ENCODE results near the gene LAMB1.
"Not testable (repeated sequence)": the region's sequence is repeated elsewhere in the genome, so short reads cannot be mapped to it uniquely, and the experiment has no call there.

Gene LAMB1

DNA sequence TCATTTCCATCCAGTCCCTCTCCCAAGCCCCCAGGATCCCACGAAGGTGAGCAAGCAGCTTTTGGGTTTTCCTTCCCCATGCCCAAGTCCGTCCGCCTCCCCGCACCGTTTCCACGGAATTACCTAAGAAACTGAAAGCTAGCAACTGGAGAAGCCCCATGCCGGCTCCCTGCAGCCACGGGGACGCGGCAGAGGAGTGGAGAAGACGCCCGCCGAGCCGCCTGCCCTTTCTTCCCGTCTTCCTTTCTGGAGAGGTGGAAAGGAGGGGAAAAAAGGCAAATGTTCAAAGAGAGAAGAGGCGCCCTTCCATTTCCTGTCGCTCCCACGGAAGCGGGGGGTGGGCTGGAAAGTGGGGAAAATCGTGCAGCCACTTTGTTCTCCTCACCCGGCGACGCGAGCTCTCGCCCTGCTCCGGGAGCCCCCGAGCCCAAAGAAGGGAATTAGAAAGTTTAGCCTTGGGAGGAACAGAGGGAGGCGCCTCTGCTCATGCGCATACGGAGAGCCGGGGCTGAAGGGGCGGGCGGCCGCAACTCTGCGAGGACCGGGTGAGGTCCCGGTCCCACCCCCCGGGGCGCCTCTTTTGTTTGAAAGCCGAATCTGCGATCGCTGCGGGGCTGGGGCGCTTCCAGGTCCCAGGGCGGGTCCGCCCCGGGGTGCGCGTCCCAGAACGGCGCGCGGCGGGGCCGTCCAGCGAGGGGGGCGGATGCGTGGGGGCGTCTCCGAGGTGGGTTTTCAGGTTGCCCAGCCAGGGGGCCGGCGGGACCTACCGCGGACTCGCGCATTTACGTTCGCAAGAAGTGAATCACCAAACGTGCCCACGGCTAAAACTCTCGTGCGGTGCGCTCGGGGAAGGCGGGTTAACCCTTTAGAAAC is at the start of gene LAMB1:
TSS of gene LAMB1 (minus strand) at position 436 of the 873 bp plus-strand sequence. CDS start at position 160, 276 bp downstream.
- DNase-seq (ENCODE audit: low read depth): peak; percentile 75

DNA sequence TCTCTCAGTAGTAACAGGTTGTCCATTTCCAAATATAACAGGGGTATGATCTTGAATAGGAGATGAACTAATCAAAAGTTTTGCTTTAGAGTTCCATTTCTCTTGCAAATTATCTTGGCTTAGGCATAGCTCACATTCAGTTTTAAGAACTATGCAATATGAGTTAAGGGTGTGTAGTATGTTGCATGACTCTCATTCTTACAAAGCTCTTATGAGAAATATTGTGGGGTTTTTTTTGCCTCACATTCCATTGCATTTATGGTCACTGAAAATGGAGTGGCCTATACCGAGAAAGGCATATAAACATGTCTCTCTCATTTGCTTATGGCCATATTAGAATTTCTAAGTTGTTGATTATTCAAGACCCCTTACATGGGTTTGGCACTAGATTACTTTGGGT is 48.5 kb upstream of the LAMB1 start:
- DNase-seq (ENCODE audit: low read depth): no peak

GRCh38 chr7:108049962-108050361 is 47.0 kb upstream of the LAMB1 start:
- DNase-seq (ENCODE audit: low read depth): no peak

DNA sequence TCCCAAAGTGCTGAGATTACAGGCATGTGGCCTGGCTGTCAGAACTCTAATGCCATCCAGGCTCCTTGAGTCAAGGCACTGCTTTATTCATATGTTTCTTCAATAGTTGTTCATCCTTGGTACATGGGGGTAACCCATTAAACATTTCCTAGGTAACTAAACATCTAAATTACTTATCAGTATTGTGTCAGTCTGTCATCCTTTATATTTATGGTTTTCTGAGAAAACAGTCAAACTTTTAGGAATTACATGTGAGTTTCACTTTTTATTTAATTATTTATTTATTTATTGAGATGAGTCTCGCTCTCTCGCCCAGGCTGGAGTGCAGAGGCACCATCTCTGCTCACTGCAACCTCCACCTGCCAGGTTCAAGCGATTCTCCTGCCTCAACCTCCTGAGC is 45.5 kb upstream of the LAMB1 start:
- no peak for DNase-seq (ENCODE audit: low read depth)

GRCh38 chr7:108046952-108047506 is 44.1 kb upstream of the LAMB1 start:
- no peak for DNase-seq (ENCODE audit: low read depth)

- peak; percentile 94 for DNase-seq (ENCODE audit: low read depth)
Measured at GRCh38 chr7:108045669-108046068, 42.7 kb upstream of the LAMB1 start.

DNA sequence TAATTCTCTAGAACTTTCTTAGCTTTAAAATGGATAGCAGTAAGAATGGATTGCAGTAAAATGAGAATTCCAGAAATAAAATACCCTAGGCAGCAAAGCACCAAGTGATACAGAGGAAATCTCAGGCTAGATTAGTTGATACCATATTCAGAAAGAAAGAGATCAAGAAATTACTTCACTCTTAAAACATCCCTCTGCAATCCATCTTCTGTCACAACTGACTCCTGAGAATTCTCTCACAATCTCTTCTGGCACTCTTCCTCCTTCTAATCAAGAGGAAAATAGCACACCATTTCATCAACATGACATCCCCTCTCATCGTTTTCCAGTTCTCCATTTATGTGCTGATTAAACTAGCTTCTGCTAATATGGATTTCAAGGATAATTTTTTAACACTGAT is 42.2 kb upstream of the LAMB1 start:
- peak; percentile 75 for DNase-seq (ENCODE audit: low read depth)

GRCh38 chr7:108044345-108044744 is 41.4 kb upstream of the LAMB1 start:
- DNase-seq (ENCODE audit: low read depth): no peak

DNA sequence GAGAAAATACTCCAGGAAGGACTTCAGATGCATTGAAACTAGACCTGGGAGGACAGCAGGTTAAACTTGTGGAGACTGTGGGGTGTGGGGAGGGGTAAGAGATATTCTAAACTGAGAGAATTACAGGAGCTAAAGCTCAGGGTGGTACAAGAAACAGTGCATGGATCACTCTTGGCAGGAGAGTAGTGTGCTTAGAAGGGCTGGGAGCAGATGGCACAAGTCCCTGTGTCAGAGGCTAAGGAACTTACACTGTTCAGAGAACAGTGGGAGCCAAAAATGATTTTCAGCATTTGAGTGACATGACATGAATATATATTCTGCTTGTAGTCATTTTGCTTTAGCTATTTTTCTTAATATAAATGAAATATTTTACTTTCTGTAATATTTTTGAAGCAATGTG is 36.0 kb upstream of the LAMB1 start:
- DNase-seq (ENCODE audit: low read depth): no peak

GRCh38 chr7:108037741-108038140 is 34.8 kb upstream of the LAMB1 start:
- no peak for DNase-seq (ENCODE audit: low read depth)

DNA sequence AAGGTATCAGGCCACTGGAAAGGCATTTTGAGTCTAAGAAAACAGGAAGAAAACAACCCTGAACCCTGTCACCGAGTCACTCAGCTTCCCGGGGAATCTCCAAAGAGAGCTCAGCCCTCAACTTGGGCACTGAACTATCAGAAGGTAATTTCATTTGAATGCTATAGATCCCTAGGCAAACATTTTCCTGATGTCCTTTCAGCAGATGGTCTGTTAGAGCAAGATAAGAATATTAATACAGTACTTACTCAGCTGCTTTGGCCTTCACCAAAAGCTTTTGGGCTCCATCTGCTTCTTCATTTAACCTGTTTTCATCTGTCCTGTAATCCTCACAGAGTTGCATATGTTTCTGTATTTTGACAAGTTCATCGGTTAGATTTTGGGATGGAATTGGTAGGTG is 34.2 kb upstream of the LAMB1 start:
- no peak for DNase-seq (ENCODE audit: low read depth)

DNA sequence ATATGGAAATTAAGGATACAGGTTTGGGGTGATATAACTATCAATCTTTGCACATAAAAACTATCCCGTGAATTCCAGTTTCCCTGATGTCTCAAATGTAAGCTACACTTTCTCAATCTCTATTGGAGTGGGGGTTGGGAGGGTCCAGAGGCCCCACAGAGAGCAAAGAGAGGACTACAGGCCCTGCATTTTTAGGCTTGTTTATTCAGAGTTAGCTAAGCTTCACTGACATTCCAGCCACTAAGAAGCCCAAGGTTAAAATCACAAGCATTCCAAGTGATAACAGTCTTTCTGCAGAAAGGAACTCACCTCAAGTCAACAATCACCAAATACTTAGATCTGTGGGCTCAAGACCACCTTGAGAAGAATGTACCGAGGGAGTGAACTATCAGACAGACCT is 31.6 kb upstream of the LAMB1 start:
- DNase-seq (ENCODE audit: low read depth): no peak

DNA sequence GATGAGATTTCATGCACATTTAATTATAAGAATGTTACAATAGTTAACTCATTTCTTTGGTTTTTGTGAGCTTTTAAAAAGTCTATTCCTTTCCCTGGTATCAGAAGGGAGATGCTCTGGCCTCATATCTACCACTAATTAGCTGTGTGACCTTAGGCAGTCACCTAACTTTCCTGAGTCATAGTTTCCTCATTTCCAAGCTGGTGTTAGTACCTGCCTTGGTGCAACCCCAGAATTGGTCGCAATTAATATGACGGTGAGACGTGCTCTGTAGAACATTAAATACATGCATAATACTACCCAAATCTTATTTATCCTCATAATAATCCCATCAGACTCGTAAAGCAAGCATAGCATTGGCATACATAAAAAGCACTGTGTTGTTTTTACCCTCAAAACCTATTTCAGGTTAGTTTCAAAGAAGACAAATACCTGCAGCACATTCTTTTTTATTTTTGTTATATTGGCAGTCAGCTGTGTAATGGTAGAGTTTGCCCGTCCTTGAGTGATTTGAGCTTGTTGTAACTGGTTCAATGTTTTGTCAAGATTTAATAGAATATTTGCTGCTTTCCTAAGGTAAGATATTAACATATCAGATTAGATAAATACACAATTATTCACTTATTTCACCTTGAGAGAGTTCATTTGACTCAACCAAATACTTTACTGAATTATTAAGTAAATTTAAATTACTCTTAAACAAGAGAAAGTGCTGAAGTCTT is 31.0 kb upstream of the LAMB1 start:
- no peak for DNase-seq (ENCODE audit: low read depth)

GRCh38 chr7:108033309-108033708 is 30.3 kb upstream of the LAMB1 start:
- DNase-seq (ENCODE audit: low read depth): not testable (repeated sequence)

GRCh38 chr7:108030516-108030915 is 27.6 kb upstream of the LAMB1 start:
- no peak for DNase-seq (ENCODE audit: low read depth)

DNA sequence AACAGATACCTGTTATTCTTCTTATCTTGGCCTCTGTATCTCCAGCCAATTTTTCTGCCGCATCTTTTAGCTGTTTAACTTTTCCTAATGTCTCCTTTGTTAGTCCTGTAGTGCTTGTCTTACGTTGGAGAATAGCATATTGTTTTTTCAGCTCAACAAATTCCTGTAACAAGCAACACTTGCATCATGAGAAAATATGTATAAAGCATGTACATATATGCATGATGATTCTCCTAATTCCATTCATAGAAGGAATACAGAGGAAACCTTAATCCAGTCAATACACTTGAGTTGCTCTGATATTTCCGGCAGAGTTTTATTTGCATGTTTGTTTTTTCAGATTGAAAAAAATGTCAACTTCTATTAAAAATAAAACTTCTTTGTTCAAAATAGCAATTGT is 26.1 kb upstream of the LAMB1 start:
- no peak for DNase-seq (ENCODE audit: low read depth)

DNA sequence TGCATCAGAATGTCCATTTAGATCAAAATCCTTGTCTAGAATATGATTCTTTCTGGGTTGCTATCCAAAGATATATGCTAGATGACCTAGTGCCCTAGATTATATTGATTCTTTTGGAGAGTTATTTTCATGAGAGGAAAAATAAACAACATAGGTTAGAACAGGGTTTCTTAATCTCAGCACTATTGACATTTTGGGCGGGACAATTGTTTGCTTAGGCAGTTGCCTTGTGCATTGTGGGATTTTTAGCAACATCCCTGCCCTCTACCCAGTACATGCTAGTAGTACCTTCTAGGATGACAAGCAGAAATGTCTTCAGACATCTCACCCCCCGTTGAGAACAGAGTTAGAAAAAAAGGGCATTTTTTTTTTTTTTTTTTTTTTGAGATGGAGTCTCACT is 25.1 kb upstream of the LAMB1 start:
- DNase-seq (ENCODE audit: low read depth): no peak

GRCh38 chr7:108027239-108027638 is 24.3 kb upstream of the LAMB1 start:
- no peak for DNase-seq (ENCODE audit: low read depth)

DNA sequence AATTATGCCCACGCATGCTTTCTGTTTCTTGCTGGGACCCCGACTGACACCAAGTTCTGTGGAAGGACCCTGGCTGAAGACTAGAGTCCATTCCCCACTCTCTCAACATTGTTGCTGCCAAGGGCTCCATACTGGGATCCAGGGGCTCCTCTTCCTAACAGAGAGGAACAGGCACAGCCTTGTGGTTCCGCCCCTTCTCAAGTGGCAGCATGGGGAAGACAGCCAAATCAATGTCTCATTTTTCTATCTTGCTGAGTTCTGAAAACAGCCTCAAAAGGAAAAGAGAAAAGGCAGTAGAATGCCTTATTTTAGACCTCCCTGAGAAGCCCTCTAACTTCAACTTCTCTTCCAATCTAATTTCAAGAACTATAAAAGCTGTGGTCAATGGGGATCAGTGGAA is 23.7 kb upstream of the LAMB1 start:
- DNase-seq (ENCODE audit: low read depth): peak; percentile 39

DNA sequence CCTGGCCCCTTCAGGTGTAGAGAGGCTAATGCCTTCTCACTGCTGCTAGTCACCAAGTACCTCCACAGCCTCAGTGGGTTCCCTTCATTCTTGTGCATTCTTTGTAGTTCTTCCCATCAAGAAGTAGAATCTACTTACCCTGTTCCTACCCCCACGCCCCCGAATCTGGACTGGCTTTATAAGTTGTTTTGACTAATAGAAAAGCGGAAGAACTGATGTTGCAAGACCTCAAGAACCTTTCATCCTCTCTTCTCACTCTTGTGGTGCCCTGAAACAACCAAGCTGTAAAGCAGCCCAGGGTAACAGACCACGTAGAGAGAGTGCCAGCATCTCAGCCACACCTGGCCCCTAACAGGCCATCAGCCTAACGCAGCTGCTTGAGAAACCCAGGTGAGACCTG is 23.2 kb upstream of the LAMB1 start:
- DNase-seq (ENCODE audit: low read depth): no peak

- DNase-seq (ENCODE audit: low read depth): no peak
Measured at GRCh38 chr7:108024538-108024937, 21.6 kb upstream of the LAMB1 start.

- no peak for DNase-seq (ENCODE audit: low read depth)
Measured at GRCh38 chr7:108020585-108020984, 17.6 kb upstream of the LAMB1 start.

GRCh38 chr7:108018668-108019067 is 15.7 kb upstream of the LAMB1 start:
- DNase-seq (ENCODE audit: low read depth): no peak
